Measurements from ENCODE around the gene CYP27A1. TPM values are rescaled to one million over a fixed set of nuclear protein-coding genes. Genes with fewer than 3 reads are reported as not detected.

CYP27A1 gene
- total and polyA plus RNA-seq, 2 of the 4 experiments (the other 2 are of a cell fraction), result 5.2 to 5.3 TPM

GRCh38 chr2:218834685-218835084, 52.7 kb downstream of the CYP27A1 start:
- H4K5ac ChIP-seq (ENCODE audit: low read depth, low read length), result no peak overlapping the region
- no peak overlapping the region for H3K14ac ChIP-seq (replicated peaks; ENCODE audit: low read depth, low read length)
- no peak overlapping the region for H4K8ac ChIP-seq (ENCODE audit: low read depth in 2 of 2, low read length in 2 of 2)
- H3K79me1 ChIP-seq (ENCODE audit: low read depth in 1 of 2, low read length in 2 of 2), result no peaks in the 10 kb centered on the region
- in situ Hi-C loops (cut with MboI; ENCODE audit: low sequenced_read_pairs) (no loop called here), intact Hi-C loops (cut with micrococcal nuclease) (loop anchor here (5.0 kb wide), 1 partner anchor 52 kb away; the partner anchor contains the start of gene CYP27A1), dilution Hi-C loops (cut with HindIII; ENCODE audit: low sequenced_read_pairs, unreplicated experiment) (no loop called here)
- no peak overlapping the region for H4K91ac ChIP-seq (ENCODE audit: insufficient read depth, low read depth, low read length)
- H3K36me3 ChIP-seq (ENCODE audit: control insufficient read depth, insufficient read depth, low read length), result no peaks in the 10 kb centered on the region
- H2BK120ac ChIP-seq (ENCODE audit: low read depth, low read length), result no peak overlapping the region
- no peak overlapping the region for H3K27ac ChIP-seq (ENCODE audit: insufficient read depth, low read length)
- H3K4me1 ChIP-seq (ENCODE audit: control insufficient read depth, insufficient read depth, low read length), result no peaks in the 10 kb centered on the region; the same call in 1 of the 2 replicates
- no peak for DNase-seq
- H3K9me3 ChIP-seq (ENCODE audit: control insufficient read depth, insufficient read depth, low read length), result 0 out of 2 replicates have a peak, but pooled peaks cover 2% of the 10 kb centered on the region
- ChIA-PET POLR2A (ENCODE audit: unreplicated experiment) (no interaction called here), CTCF (no interaction called here)
- no peak overlapping the region for H3K9ac ChIP-seq (ENCODE audit: low read depth, low read length)
- WGBS, 2 experiments (ENCODE audit: extremely low coverage in 2 of 2, insufficient read length in 1 of 2), result 15% methylated on average over 2 of the region's 4 CpGs; no CpG with 5 or more reads in 1 of the 2 experiments
- H2AFZ ChIP-seq (replicated peaks; ENCODE audit: low read length, poor library complexity), result no peak overlapping the region
- no peak overlapping the region for H2BK20ac ChIP-seq (ENCODE audit: low read depth, low read length)
- no peak overlapping the region for H3K18ac ChIP-seq (ENCODE audit: low read depth, low read length)
- no peak overlapping the region for H3K56ac ChIP-seq (ENCODE audit: extremely low read depth, insufficient read depth, low read length)
- H3K4me2 ChIP-seq (ENCODE audit: low read depth, low read length), result no peak overlapping the region
- no peak overlapping the region for H3K4ac ChIP-seq (ENCODE audit: low read depth, low read length)
- H3K23ac ChIP-seq (ENCODE audit: low read depth, low read length), result no peak overlapping the region
- ATAC-seq (ENCODE audit: low read depth), result no peak
- BruUV-seq (replicated peaks), result no TSS peak
- H2AK5ac ChIP-seq (ENCODE audit: low read depth, low read length), result no peak overlapping the region
- H3K27me3 ChIP-seq (ENCODE audit: control insufficient read depth, insufficient read depth, low read length), result peaks cover 52% of the 10 kb centered on the region
- H2BK15ac ChIP-seq (ENCODE audit: low read depth, low read length), result no peak overlapping the region
- H3K9me1 ChIP-seq (ENCODE audit: insufficient read depth, low read length), result no peaks in the 10 kb centered on the region; the same call in 1 of the 2 replicates
- H2BK5ac ChIP-seq (ENCODE audit: low read depth, low read length, poor library complexity, severe bottlenecking), result no peak overlapping the region
- H4K20me1 ChIP-seq (ENCODE audit: insufficient read depth, low read length), result no peaks in the 10 kb centered on the region
- no peak for TF ChIP-seq RFX5 (IDR thresholded peaks at IDR 0.05; ENCODE audit: low read depth, low read length)
- H3K4me3 ChIP-seq (ENCODE audit: insufficient read depth, low read depth, low read length), result no peak overlapping the region
- no peak overlapping the region for H2AK9ac ChIP-seq (replicated peaks; ENCODE audit: low read depth, low read length, poor library complexity)

All from IMR-90 (cell line).